ENCODE results near the gene NPR2.

- no peak for TF ChIP-seq CTCF (IDR thresholded peaks at IDR 0.05; ENCODE audit: low read depth, low read length)
- no peak for TF ChIP-seq EZH2phosphoT487 (IDR thresholded peaks at IDR 0.05; ENCODE audit: low read depth)
These were observed 15.4 kb upstream of the NPR2 start for GRCh38 chr9:35776018-35776417.

Measured in OCI-LY3 (cell line).